B cell (primary cell): ENCODE data around the gene PHKG1. TPM values are rescaled to one million over a fixed set of nuclear protein-coding genes. Genes with fewer than 3 reads are reported as not detected.
"Not testable (repeated sequence)": the region's sequence is repeated elsewhere in the genome, so short reads cannot be mapped to it uniquely, and the experiment has no call there.

Experiments used
- ATAC-seq: fragments of 200-7000 bp; cut with Tn5 transposase; one replicate; pipeline ENCODE4 v1.10.0; 2021; ENCODE audit warnings: low read depth, mild to moderate bottlenecking, moderate number of reproducible peaks, moderate library complexity
- CTCF ChIA-PET: fragments of 350-600 bp; sonication (Branson Sonifier 250); formaldehyde crosslinking; loops from one replicate; lab custom pipeline; 2021; ENCODE audit warnings: antibody characterized with exemption, inconsistent platforms; lab: Charles Lee
- POLR2A ChIA-PET: fragments of 350-600 bp; sonication (Branson Sonifier 250); formaldehyde crosslinking; loops from one replicate; lab custom pipeline; 2021; ENCODE audit warnings: antibody characterized with exemption; lab: Charles Lee
- DNase-seq: peaks from one replicate; pipeline ENCODE4 v3.0.0; 2013
- H2AFZ ChIP-seq: 2 replicates; pipeline ENCODE4 v1.6.1; 2012; ENCODE audit warnings: mild to moderate bottlenecking, low read depth, low read length; ENCODE audit not compliant: insufficient read depth, poor library complexity, severe bottlenecking
- H3K27ac ChIP-seq, 2 donors: 1 replicate in 1 of 2; 2 replicates in 1 of 2; pipeline ENCODE4 v1.5.1; 2012 to 2013; ENCODE audit warnings: low read length in 2 of 2, mild to moderate bottlenecking in 2 of 2, moderate library complexity in 1 of 2
- H3K27me3 ChIP-seq, 4 experiments: fragments of 200-600 bp in 1 of 4; sonication (generic) in 1 of 4; replicated peaks in 1 of 4; 1 replicate in 2 of 4; 2 replicates in 2 of 4; pipeline versions ENCODE4 v1.6.1 to v1.7.0; 2013 to 2016; ENCODE audit warnings: low read length in 3 of 4, mild to moderate bottlenecking in 2 of 4, mixed read lengths in 1 of 4, moderate library complexity in 1 of 4; ENCODE audit not compliant: insufficient read depth in 4 of 4, control insufficient read depth in 3 of 4; ENCODE audit errors: control extremely low read depth in 1 of 4
- H3K36me3 ChIP-seq, 2 experiments: replicated peaks in 1 of 2; 1 replicate in 1 of 2; 2 replicates in 1 of 2; pipeline versions ENCODE4 v1.6.1 to v1.7.1; 2013; ENCODE audit warnings: low read length in 1 of 2; ENCODE audit not compliant: insufficient read depth in 2 of 2, control insufficient read depth in 1 of 2; ENCODE audit errors: control extremely low read depth in 1 of 2, extremely low read depth in 1 of 2
- H3K4me1 ChIP-seq, 2 donors: fragments of 200-600 bp in 1 of 2; sonication (generic) in 1 of 2; 1 replicate in 1 of 2; 2 replicates in 1 of 2; pipeline versions ENCODE4 v1.5.1 to v1.6.1; 2013 to 2017; ENCODE audit warnings: low read length in 2 of 2; ENCODE audit not compliant: control insufficient read depth in 2 of 2, insufficient read depth in 2 of 2
- H3K4me2 ChIP-seq: replicated peaks from 2 replicates; pipeline ENCODE3; 2012; ENCODE audit warnings: mild to moderate bottlenecking, low read depth, low read length; ENCODE audit not compliant: poor library complexity, severe bottlenecking
- H3K4me3 ChIP-seq, 5 experiments: fragments of 200-600 bp in 1 of 5; sonication (generic) in 1 of 5; 1 replicate in 3 of 5; 2 replicates in 2 of 5; pipeline versions ENCODE4 v1.5.1 to v1.7.0; 2011 to 2016; ENCODE audit warnings: low read length in 4 of 5, mild to moderate bottlenecking in 4 of 5, low read depth in 2 of 5, control low read depth in 1 of 5, moderate library complexity in 1 of 5; ENCODE audit not compliant: insufficient read depth in 1 of 5; ENCODE audit errors: control extremely low read depth in 1 of 5, extremely low read depth in 1 of 5
- H3K79me2 ChIP-seq: fragments of 200-600 bp; sonication (generic); one replicate; pipeline ENCODE4 v1.6.0; 2016; ENCODE audit warnings: low read length; ENCODE audit not compliant: control insufficient read depth, insufficient read depth
- H3K9ac ChIP-seq: fragments of 200-600 bp; sonication (generic); 2 replicates; pipeline ENCODE4 v1.6.1; 2017; ENCODE audit warnings: mild to moderate bottlenecking, low read length, moderate library complexity
- H3K9me3 ChIP-seq, 3 donors: one replicate each; pipeline versions ENCODE4 v1.6.1 to v1.7.1; 2013; ENCODE audit warnings: low read length in 2 of 3; ENCODE audit not compliant: control insufficient read depth in 2 of 3, insufficient read depth in 1 of 3; ENCODE audit errors: control extremely low read depth in 1 of 3
- H4K20me1 ChIP-seq: 2 replicates; pipeline ENCODE4 v1.6.0; 2012; ENCODE audit warnings: mild to moderate bottlenecking, low read length; ENCODE audit not compliant: insufficient read depth, control insufficient read depth, poor library complexity, severe bottlenecking
- H3K27ac Mint-ChIP-seq: one replicate; pipeline ENCODE4 v1.8.0; 2021; ENCODE audit warnings: mixed read lengths
- H3K27me3 Mint-ChIP-seq: one replicate; pipeline ENCODE4 v1.8.0; 2021; ENCODE audit warnings: mixed read lengths
- H3K4me1 Mint-ChIP-seq: one replicate; pipeline ENCODE4 v1.8.0; 2021; ENCODE audit warnings: mixed read lengths
- H3K4me3 Mint-ChIP-seq: one replicate; pipeline ENCODE4 v1.8.0; 2021; ENCODE audit warnings: mixed read lengths
- H3K9me3 Mint-ChIP-seq: one replicate; pipeline ENCODE4 v1.8.0; 2022; ENCODE audit warnings: mixed read lengths; ENCODE audit not compliant: insufficient read depth
- EZH2 ChIP-seq: IDR thresholded peaks from 2 replicates; pipeline ENCODE4 v1.6.1; 2012; ENCODE audit warnings: borderline replicate concordance, low read depth, mild to moderate bottlenecking, moderate library complexity, low read length; ENCODE audit not compliant: insufficient read depth, poor library complexity, severe bottlenecking
- WGBS: methylation state at CpG from one replicate; pipeline ENCODE4 v1.1.5; 2013; ENCODE audit warnings: missing lambda C conversion rate; ENCODE audit not compliant: insufficient coverage; 5-methylcytosine and 5-hydroxymethylcytosine counted together
- intact Hi-C: fragments of 100-400 bp; cut with micrococcal nuclease; formaldehyde crosslinking; loops from one replicate; pipeline ENCODE4 v1.10.0; 2022
- polyA plus RNA-seq: library from polyadenylated mRNA; depleted of rRNA; stranded (reverse); fragments of >200 nt; gene quantifications from 2 replicates; pipeline ENCODE4 v1.2.3, GENCODE V29; 2012
- small RNA-seq: library from RNA; depleted of rRNA; stranded (forward); fragments of <200 nt; gene quantifications from one replicate; pipeline ENCODE3, GENCODE V24; 2012; ENCODE audit warnings: low replicate concordance, low read depth; ENCODE audit not compliant: insufficient read length
- total RNA-seq, 2 donors: library from RNA; stranded (reverse); fragments of 120-200 nt in 1 of 2; gene quantifications; 1 replicate in 1 of 2; 2 replicates in 1 of 2; pipeline versions ENCODE4 v1.2.3 to v1.2.4, GENCODE V29; 2013 to 2022
- TF ChIP-seq, protein P1 (sequence below): fragments of 200-600 bp; IDR thresholded peaks from one replicate; pipeline ENCODE4 v1.8.0; 2022; ENCODE audit warnings: antibody characterized with exemption, mild to moderate bottlenecking

Gene PHKG1
- total and polyA plus RNA-seq, 2 donors (not counting 1 experiment from before 2014, with no cell fraction given): 1.9 to 4.0 TPM

DNA sequence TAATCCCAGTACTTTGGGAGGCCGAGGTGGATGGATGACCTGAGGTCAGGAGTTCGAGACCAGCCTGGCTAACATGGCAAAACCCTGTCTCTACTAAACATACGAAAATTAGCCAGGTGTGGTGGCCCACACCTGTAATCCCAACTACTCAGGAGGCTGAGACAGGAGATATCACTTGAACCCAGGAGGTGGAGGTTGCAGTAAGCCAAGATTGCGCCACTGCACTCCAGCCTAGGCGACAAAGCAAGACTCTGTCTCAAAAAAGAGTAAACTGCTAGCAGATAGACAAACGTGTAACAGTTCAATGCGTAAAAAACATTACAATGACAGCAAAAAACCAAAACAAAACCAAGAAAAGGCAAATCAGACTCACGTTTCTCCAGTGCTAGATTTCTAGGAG lies 61.2 kb downstream of the PHKG1 start:
- 97% methylated on average over 6 of the region's 8 CpGs for WGBS

DNA sequence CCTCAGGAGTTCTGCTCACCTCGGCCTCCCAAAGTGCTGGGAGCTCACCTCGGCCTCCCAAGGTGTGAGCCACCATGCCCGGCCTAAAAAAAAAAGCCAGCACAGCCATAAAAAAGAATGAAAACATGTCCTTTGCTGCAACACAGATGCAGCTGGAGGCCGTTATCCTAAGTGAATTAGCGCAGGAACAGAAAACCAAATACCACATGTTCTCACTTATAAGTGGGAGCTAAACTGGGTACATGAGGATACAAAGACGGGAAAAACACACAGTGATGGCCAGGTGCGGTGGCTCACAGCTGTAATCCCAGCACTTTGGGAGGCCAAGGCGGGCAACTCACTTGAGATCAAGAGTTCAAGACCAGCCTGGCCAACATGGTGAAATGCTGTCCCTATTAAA lies 62.4 kb downstream of the PHKG1 start:
- no peaks in the 10 kb centered on the region for H3K27me3 Mint-ChIP-seq
- no peak overlapping the region for H3K27ac Mint-ChIP-seq
- no peak overlapping the region for H3K27ac ChIP-seq
- no peak overlapping the region for H2AFZ ChIP-seq
- 98% methylated on average over 6 of the region's 8 CpGs for WGBS
- no peaks in the 10 kb centered on the region for H3K79me2 ChIP-seq
- no peak for ATAC-seq
- no peak overlapping the region for H3K4me3 Mint-ChIP-seq
- H3K9me3 Mint-ChIP-seq: no peaks in the 10 kb centered on the region
- H3K36me3 ChIP-seq: no peaks in the 10 kb centered on the region
- DNase-seq: no peak
- intact Hi-C loops: no loop called here
- no peaks in the 10 kb centered on the region for H4K20me1 ChIP-seq
- H3K4me1 Mint-ChIP-seq: peaks cover 6% of the 10 kb centered on the region
- no peak overlapping the region for H3K4me2 ChIP-seq
- H3K4me3 ChIP-seq: no peak overlapping the region
- no peaks in the 10 kb centered on the region for H3K27me3 ChIP-seq
- TF ChIP-seq, protein P1, sequence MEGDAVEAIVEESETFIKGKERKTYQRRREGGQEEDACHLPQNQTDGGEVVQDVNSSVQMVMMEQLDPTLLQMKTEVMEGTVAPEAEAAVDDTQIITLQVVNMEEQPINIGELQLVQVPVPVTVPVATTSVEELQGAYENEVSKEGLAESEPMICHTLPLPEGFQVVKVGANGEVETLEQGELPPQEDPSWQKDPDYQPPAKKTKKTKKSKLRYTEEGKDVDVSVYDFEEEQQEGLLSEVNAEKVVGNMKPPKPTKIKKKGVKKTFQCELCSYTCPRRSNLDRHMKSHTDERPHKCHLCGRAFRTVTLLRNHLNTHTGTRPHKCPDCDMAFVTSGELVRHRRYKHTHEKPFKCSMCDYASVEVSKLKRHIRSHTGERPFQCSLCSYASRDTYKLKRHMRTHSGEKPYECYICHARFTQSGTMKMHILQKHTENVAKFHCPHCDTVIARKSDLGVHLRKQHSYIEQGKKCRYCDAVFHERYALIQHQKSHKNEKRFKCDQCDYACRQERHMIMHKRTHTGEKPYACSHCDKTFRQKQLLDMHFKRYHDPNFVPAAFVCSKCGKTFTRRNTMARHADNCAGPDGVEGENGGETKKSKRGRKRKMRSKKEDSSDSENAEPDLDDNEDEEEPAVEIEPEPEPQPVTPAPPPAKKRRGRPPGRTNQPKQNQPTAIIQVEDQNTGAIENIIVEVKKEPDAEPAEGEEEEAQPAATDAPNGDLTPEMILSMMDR: no peak
- TF ChIP-seq EZH2: no peak
- H3K9ac ChIP-seq: no peak overlapping the region
- H3K4me1 ChIP-seq: peaks cover 3 to 8% of the 10 kb centered on the region in 2 donors
- ChIA-PET CTCF (no interaction called here), POLR2A (no interaction called here)
- no peaks in the 10 kb centered on the region for H3K9me3 ChIP-seq

More for the DNA sequence above, 61.2 kb downstream of the PHKG1 start:
- POLR2A ChIA-PET, H3K9me3 Mint-ChIP-seq, CTCF ChIA-PET, DNase-seq, H3K27me3 Mint-ChIP-seq, H3K4me3 Mint-ChIP-seq, H3K4me1 ChIP-seq, H3K36me3 ChIP-seq, H3K9me3 ChIP-seq, H3K4me2 ChIP-seq, H3K4me1 Mint-ChIP-seq, H3K27me3 ChIP-seq, H4K20me1 ChIP-seq, ATAC-seq, H3K4me3 ChIP-seq, intact Hi-C loops, H3K27ac Mint-ChIP-seq, H3K9ac ChIP-seq, H2AFZ ChIP-seq, H3K79me2 ChIP-seq, H3K27ac ChIP-seq: not testable (repeated sequence)

Small RNA genes lying within 50 kb of the gene (small RNA-seq; reads per million reads assigned to genes)
- not detected for gene SNORA15
- not detected for gene SNORA22B

Other genes starting within 250 kb of the PHKG1 start
- not detected in 2 replicates for gene SEPTIN14, start 230.2 kb downstream of the PHKG1 start, total RNA-seq
- gene SEPTIN14, start 230.2 kb downstream of the PHKG1 start, polyA plus RNA-seq: not detected in 2 replicates
- 4.3 and 4.8 TPM in 2 replicates for gene ZNF713, start 205.5 kb downstream of the PHKG1 start, total RNA-seq
- 0.88 and 1.2 TPM in 2 replicates for gene ZNF713, start 205.5 kb downstream of the PHKG1 start, polyA plus RNA-seq
- 10.3 and 13.0 TPM in 2 replicates for gene MRPS17, start 141.1 kb downstream of the PHKG1 start, total RNA-seq
- gene MRPS17, start 141.1 kb downstream of the PHKG1 start, polyA plus RNA-seq: 4.2 and 5.1 TPM in 2 replicates
- 40.4 and 42.6 TPM in 2 replicates for gene NIPSNAP2, start 128.4 kb downstream of the PHKG1 start, total RNA-seq
- gene NIPSNAP2, start 128.4 kb downstream of the PHKG1 start, polyA plus RNA-seq: 19.6 and 22.0 TPM in 2 replicates
- gene PSPH, start 41.5 kb downstream of the PHKG1 start, total RNA-seq: 4.1 and 6.2 TPM in 2 replicates
- 1.9 and 2.0 TPM in 2 replicates for gene PSPH, start 41.5 kb downstream of the PHKG1 start, polyA plus RNA-seq
- 71.3 and 79.0 TPM in 2 replicates for gene CCT6A, start 41.2 kb downstream of the PHKG1 start, total RNA-seq
- 40.3 and 55.3 TPM in 2 replicates for gene CCT6A, start 41.2 kb downstream of the PHKG1 start, polyA plus RNA-seq
- gene SUMF2, start 28.7 kb downstream of the PHKG1 start, total RNA-seq: 112 and 115 TPM in 2 replicates
- 101 TPM in 2 replicates for gene SUMF2, start 28.7 kb downstream of the PHKG1 start, polyA plus RNA-seq
- 166 and 168 TPM in 2 replicates for gene CHCHD2, start 13.5 kb upstream of the PHKG1 start, total RNA-seq
- 246 and 286 TPM in 2 replicates for gene CHCHD2, start 13.5 kb upstream of the PHKG1 start, polyA plus RNA-seq
- gene NUPR2, start 23.5 kb upstream of the PHKG1 start, total RNA-seq: not detected in 2 replicates
- gene NUPR2, start 23.5 kb upstream of the PHKG1 start, polyA plus RNA-seq: not detected in 2 replicates